Suprapubic skin (tissue), 4 donors: ENCODE data around the gene CCZ1.
"Not testable (repeated sequence)": the region's sequence is repeated elsewhere in the genome, so short reads cannot be mapped to it uniquely, and the experiment has no call there.

ENCODE experiments used
- CTCF ChIP-seq, 2 donors: fragments of 200-600 bp in 1 of 2; fragments of 450-650 bp in 1 of 2; sonication (generic) in 1 of 2; IDR thresholded peaks; one replicate each; pipeline ENCODE4 v1.5.1; 2016 to 2019; ENCODE audit warnings: antibody characterized with exemption in 2 of 2, mild to moderate bottlenecking in 1 of 2, moderate library complexity in 1 of 2
- EP300 ChIP-seq: sonication (generic); formaldehyde crosslinking; IDR thresholded peaks from one replicate; pipeline ENCODE4 v1.6.1; 2017; ENCODE audit warnings: antibody characterized with exemption
- POLR2A ChIP-seq, 2 donors: fragments of 450-650 bp; IDR thresholded peaks; one replicate each; pipeline ENCODE4 v1.6.1; 2017; ENCODE audit warnings: antibody characterized with exemption in 2 of 2, mild to moderate bottlenecking in 2 of 2, moderate library complexity in 2 of 2
- POLR2AphosphoS5 ChIP-seq, 3 donors: sonication (generic); formaldehyde crosslinking; IDR thresholded peaks; one replicate each; pipeline ENCODE4 v1.6.1; 2017; ENCODE audit warnings: antibody characterized with exemption in 3 of 3

- TF ChIP-seq EP300; POLR2AphosphoS5 (IDR thresholded peaks at IDR 0.05); POLR2A (IDR thresholded peaks at IDR 0.05); CTCF (IDR thresholded peaks at IDR 0.05): not testable (repeated sequence)
Measured at GRCh38 chr7:5898480-5899224, at the start of gene CCZ1.
